ENCODE results near the gene CDYL. TPM values are rescaled to one million over a fixed set of nuclear protein-coding genes. Genes with fewer than 3 reads are reported as not detected.

CDYL gene
- polyA plus RNA-seq, 1 of the 3 experiments (the other 2 are of a cell fraction), result 13.3 TPM

- no peaks in the 10 kb centered on the region for H3K27me3 ChIP-seq (ENCODE audit: insufficient read depth)
- ChIA-PET CTCF (interaction anchor here (1.2 to 2.4 kb wide), 3 partner anchors 8 to 28 kb away, joined by 3 to 10 read pairs (median 8); no protein-coding TSS in a partner anchor), POLR2A (no interaction called here)
- H3K4me2 ChIP-seq, result peak overlapping the region; percentile 81; the same call in 1 of the 2 replicates
- peak overlapping the region in 1 of 2 experiments; percentile 70; a peak in 1 of 4 replicates for H3K4me3 ChIP-seq (ENCODE audit: low read depth in 2 of 2, low read length in 1 of 2)
- no peaks in the 10 kb centered on the region for H3F3A ChIP-seq (replicated peaks; ENCODE audit: insufficient read depth)
- no peaks in the 10 kb centered on the region for H3K9me3 ChIP-seq
- no peak for DNase-seq
- H3K79me2 ChIP-seq (ENCODE audit: insufficient read depth), result peaks cover 59% of the 10 kb centered on the region
- no peak overlapping the region for H3K9ac ChIP-seq
- WGBS (ENCODE audit: low lambda C conversion rate), result 100% methylated on average over 1 of the region's 1 CpG
- TF ChIP-seq FOXM1 (IDR thresholded peaks at IDR 0.05; ENCODE audit: low read depth) (no peak), SIN3A (IDR thresholded peaks at IDR 0.05; ENCODE audit: borderline replicate concordance, low read depth, low read length) (no peak), PBX3 (IDR thresholded peaks at IDR 0.05) (no peak), TCF12 (IDR thresholded peaks at IDR 0.05) (no peak), REST (IDR thresholded peaks at IDR 0.05; ENCODE audit: low read depth, low read length) (no peak), RAD21 (IDR thresholded peaks at IDR 0.05; ENCODE audit: low read length) (no peak)
- H3K9me2 ChIP-seq, result no peaks in the 10 kb centered on the region
- peaks cover 27% of the 10 kb centered on the region for H4K20me1 ChIP-seq (ENCODE audit: insufficient read depth)
- peaks cover 4 to 8% of the 10 kb centered on the region in 2 experiments; a peak in 3 of 4 replicates for H3K4me1 ChIP-seq (ENCODE audit: control insufficient read depth in 1 of 2, insufficient read depth in 2 of 2, low read depth in 1 of 2, low read length in 1 of 2)
- no peaks in the 10 kb centered on the region for H3K36me3 ChIP-seq (replicated peaks in 1 of 2; ENCODE audit: control insufficient read depth in 1 of 2, insufficient read depth in 2 of 2, low read length in 1 of 2)
- H2AFZ ChIP-seq (ENCODE audit: low read depth), result no peak overlapping the region
- no peak overlapping the region for H3K27ac ChIP-seq (ENCODE audit: low read depth in 2 of 2, low read length in 1 of 2)
Measured at GRCh38 chr6:4778086-4778485, 1.9 kb downstream of the CDYL start.

- Histone ChIP-seq H3K9me3 (no peaks in the 10 kb centered on the region), H3K36me3 (replicated peaks in 1 of 2; ENCODE audit: control insufficient read depth in 1 of 2, insufficient read depth in 2 of 2, low read length in 1 of 2) (no peaks in the 10 kb centered on the region), H3F3A (replicated peaks; ENCODE audit: insufficient read depth) (no peaks in the 10 kb centered on the region), H3K79me2 (ENCODE audit: insufficient read depth) (peaks cover 82% of the 10 kb centered on the region), H2AFZ (ENCODE audit: low read depth) (no peak overlapping the region), H3K4me2 (no peak overlapping the region), H3K4me1 (ENCODE audit: control insufficient read depth in 1 of 2, insufficient read depth in 2 of 2, low read depth in 1 of 2, low read length in 1 of 2) (peaks cover 3 to 4% of the 10 kb centered on the region in 2 experiments; a peak in 3 of 4 replicates), H3K4me3 (ENCODE audit: low read depth in 2 of 2, low read length in 1 of 2) (no peak overlapping the region), H3K9me2 (no peaks in the 10 kb centered on the region), H4K20me1 (ENCODE audit: insufficient read depth) (peaks cover 29% of the 10 kb centered on the region), H3K27me3 (ENCODE audit: insufficient read depth) (no peaks in the 10 kb centered on the region), H3K9ac (no peak overlapping the region), H3K27ac (ENCODE audit: low read depth in 2 of 2, low read length in 1 of 2) (no peak overlapping the region)
- ChIA-PET CTCF (interaction anchor here (0.9 to 2.2 kb wide), 2 partner anchors 10 to 21 kb away, joined by 3 to 6 read pairs; no protein-coding TSS in a partner anchor), POLR2A (no interaction called here)
- 73% methylated on average over 11 of the region's 11 CpGs for WGBS (ENCODE audit: low lambda C conversion rate)
- TF ChIP-seq FOSL2 (IDR thresholded peaks at IDR 0.05; ENCODE audit: borderline replicate concordance, low read depth) (0 out of 2 replicates have a peak, but pooled peaks have one; percentile 8), REST (IDR thresholded peaks at IDR 0.05; ENCODE audit: low read depth, low read length) (no peak)
- no peak for DNase-seq
Measured at GRCh38 chr6:4780360-4780812, 4.2 kb downstream of the CDYL start.
